ENCODE data around the gene ALS2CL.

ALS2CL gene

GRCh38 chr3:46664188-46664970 is 29.1 kb downstream of the ALS2CL start:
- DNase-seq, result no peak

DNA sequence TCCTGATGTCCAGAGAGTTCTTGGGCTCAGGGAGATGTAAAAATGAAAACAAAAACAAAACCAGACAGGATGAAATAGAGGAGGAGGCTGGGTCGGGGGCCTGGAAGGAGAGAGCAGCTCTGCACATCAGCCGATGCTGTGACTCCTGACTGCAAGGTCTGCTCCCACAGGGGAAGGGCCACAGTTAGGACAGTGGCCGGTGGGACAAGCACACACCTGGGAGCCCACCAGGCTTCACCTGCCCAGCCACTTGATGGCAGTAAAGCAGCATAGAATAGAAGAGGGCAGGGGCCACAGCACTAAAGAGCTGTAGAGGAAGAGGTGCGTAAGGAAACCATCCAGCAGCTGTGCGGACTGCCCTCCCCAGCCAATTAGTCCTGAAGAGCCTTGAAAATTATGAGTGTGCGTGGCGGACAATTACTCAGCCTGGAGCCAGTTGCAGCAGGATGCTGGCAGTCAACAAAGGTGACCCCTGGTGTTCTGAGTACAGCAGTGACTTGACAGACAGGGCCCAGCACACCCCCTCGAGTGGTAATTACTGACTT is 29.8 kb downstream of the ALS2CL start:
- DNase-seq, result no peak

DNA sequence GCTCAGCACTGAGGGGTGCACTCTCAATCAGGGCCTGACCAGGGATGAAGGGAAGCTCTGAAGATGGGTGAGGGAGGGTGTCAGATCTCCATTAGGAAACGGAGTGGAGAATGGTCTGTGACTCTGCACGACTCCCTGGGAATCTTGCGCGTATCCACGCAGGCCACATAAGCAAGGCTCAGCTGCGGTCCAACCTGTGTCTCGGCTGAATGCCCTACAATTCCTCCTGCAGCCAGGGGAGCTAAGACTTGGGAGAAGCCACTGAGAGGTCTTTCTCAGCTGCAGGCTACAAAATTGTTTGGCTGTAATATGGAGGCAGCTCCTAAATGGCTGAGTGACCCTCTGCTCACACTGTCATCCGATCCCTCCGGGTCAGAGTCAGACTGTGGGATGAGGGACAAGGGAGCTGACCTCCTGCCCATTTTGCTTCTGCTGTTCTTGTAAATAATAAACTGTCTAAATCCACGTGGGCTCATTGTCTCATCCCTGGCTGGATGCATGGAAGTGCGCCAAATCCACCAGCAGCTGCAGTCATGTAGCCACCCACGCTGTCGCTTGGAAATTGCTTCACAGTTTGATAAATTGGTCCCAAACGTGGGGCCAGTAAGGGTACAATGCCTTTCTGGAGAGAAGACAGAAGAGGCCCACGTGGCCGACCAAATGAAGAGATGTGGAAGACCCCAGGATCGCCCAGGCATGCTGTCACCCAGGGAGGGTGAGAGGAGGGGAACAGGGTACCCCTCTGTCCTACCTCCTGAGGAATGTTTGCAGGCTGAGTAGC is 30.5 kb downstream of the ALS2CL start:
- DNase-seq, result no peak

- DNase-seq, result no peak
Observed at GRCh38 chr3:46661776-46662766, 31.4 kb downstream of the ALS2CL start.

DNA sequence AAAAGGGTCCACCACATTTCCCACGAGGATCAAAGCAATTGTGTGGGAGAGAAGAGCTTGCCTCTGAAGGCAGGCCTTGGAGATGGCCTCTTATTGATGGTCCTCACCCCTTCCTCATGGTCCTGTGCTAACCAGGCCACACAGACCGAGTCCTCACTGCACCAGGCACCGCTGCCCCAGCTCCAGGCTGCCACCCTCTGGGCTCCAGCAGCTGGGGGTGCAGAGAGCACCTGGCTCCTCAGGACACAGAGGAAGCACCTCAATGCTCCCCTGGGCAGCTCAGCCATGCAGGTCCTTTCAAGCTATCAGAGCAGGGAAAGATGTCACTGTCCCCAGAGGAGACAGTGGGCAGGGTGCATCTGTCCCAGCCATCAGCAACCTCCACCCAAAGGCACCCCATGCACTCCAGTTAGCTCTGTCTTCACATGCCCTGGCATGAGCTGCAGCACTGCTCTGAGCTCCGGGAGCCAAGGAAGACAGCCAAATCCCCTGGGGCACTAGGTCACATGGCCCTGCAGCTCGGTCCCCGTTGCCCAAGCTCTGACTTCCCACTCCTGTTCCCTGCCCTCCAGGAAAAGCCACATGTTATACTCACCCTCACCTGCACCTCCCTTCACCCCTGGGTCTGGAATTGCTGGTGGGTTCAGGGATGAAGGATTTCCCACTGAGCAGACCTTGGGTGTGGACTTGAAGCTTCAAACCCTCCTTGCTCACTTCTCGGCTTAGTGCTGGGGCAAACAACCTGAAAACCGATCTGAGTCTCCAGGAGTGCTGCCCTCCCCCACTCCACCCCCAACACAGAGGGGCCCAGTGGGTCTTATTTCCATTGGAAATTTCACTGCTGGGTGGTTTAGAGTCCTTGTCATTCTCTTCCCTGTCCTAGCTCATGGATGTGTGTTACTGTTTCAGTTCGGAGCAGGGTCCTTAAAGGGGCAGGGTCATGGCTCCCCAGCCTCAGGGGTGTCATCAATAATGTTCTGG is 32.6 kb downstream of the ALS2CL start:
- DNase-seq, result no peak

GRCh38 chr3:46660003-46660402 is 33.5 kb downstream of the ALS2CL start:
- DNase-seq, result no peak

DNA sequence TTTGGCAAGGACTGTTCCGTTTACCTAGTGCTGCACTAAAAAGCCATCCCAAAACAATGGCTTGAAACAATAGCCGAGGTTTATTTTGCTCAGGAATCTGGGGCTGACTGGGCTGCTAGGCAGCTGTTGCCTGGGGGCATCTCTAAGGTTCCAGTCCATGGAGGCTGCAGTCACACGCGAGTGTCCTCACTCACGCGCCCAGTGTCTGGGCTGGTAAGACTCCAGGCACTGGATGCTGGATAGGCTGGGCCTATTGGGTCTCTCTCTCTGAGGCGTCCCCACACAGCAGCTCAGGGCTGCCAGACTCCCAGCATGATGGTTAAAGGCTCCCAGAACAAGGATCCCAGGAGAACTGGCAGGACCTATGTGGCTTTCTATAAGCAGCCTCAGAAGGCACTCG is 34.2 kb downstream of the ALS2CL start:
- DNase-seq, result no peak

DNA sequence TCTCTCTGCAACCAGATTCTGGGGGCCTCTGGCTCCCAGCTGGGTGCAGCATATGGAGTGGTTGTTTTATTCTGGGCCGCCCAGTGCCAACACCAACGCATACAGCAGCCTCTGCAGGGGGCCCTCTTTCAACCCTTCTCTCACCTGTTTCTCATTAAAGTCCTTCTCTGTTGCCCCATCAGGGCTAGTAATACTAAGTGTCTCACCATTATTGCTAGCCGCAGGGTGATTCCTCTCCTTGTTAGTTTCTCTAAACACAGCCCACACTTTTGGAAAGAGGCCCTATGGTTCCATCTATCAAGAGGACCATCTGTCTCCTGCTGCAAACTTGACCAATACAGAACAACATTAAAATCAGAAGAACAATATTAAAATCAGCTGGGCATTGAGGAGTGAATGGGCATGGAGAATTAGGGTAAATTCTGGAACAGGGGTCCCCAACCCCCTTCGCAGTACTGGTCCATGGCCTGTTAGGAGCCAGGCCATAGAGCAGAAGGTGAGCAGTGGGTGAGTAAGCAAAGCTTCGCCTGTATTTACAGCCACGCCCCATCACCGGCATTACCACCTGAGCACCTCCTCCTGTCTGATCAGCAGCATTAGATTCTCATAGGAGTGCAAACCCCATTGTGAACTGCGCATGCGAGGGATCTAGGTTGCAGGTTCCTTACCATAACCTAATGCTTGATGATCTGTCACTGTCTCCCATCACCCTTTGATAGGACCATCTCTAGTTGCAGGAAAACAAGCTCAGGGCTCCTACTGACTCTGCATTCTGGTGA is 36.5 kb downstream of the ALS2CL start:
- no peak for DNase-seq

GRCh38 chr3:46655271-46655670 is 38.2 kb downstream of the ALS2CL start:
- DNase-seq, result no peak

DNA sequence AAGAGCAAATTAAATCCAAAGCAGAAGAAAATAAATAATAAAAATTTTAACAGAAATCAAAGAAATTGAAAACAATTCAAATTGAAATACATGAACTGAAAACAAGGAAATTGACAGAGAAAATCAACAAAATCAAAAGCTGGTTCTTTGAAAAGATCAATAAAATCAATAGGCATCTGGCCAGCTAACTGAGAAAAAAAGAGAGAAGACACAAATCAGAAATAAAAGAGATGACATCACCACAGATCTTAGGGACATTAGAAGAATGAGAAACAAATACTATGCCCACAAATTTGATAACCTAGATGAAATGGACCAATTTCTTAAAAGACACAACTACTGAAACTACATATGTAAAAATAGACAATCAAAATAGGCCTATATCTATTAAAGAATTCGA is 42.4 kb downstream of the ALS2CL start:
- DNase-seq, result no peak

GRCh38 chr3:46649436-46649835 is 44.0 kb downstream of the ALS2CL start:
- DNase-seq, result no peak

DNA sequence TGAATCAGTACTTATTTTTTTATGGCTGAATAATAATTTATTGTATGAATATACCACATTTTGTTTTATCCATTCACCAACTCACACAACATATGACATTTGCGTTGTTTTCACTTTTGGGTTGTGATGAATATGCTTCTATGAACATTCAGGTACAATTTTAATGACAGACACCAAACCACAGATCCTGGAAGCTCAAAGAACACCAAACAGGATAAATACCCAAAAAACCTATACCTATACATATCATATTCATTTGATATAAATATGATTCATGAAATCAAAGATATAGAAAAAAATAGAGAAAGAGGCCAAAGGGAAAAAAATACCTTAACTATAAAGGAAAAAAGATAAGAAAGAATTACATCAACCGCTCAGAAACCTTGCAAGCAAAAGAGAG is 45.4 kb downstream of the ALS2CL start:
- DNase-seq, result no peak

DNA sequence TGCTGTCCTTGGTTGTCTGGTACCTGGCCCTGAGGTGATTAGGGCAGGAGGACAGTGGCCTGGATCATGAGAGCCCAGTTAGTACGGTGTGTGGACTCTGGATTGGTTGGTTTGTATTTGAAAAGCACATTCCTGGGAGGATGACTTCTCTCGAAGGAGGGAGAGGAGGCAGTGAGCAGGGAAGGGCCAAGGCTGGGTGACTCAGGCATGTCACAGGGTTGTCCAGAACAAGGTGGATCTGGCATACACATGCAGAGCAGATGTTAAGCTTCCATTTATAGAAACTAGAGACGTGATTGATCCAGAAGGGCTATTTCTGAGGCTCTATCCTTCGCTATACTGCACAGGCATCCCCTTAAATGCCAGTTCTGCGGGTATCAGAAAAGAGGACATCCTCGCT is 46.8 kb downstream of the ALS2CL start:
- DNase-seq, result no peak

GRCh38 chr3:46643701-46644100 is 49.8 kb downstream of the ALS2CL start:
- DNase-seq, result no peak

GRCh38 chr3:46642971-46643370 is 50.5 kb downstream of the ALS2CL start:
- DNase-seq, result no peak

DNA sequence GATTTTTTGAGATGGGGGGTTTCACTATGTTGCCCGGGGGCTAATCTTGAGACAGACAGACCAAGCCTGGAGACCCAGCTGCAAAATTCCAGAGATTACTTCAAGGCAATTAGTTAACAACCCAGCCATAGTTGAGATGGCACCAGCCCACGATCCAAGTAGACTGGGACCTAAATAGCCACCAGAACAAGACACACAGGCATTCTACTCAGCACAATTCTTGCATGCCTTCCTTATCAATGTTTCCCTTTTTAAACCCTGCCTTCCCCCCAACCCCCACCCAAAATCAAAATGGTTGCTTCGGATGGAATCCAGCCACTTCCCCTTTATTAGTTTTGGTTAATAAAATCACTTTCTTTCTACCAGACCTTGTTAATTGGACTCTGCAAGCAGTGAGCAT is 52.6 kb downstream of the ALS2CL start:
- no peak for DNase-seq

GRCh38 chr3:46639221-46639620 is 54.3 kb downstream of the ALS2CL start:
- no peak for DNase-seq

DNA sequence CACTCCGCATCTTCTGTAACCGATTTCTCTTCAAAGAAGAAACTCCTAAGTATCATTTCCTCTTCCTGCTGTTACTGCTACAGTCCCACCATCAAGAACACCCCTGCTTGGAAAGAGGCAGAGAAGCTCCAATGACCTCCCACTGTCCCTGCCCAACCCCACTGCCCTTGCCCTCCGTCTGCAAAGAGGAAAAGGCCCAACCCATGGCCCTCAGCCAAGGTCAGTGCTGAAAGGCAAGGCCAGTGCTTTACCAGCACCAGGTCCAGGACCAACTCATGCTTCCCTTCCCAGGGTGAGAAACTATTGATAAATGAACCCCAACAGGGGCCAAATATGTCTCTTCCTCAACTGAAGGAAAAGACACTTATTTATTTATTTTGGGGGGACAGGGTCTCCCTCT is 58.6 kb downstream of the ALS2CL start:
- no peak for DNase-seq

- no peak for DNase-seq
Observed at GRCh38 chr3:46632792-46633191, 60.7 kb downstream of the ALS2CL start.
